ENCODE measurements around the gene CTCFL. TPM values are rescaled to one million over a fixed set of nuclear protein-coding genes. Genes with fewer than 3 reads are reported as not detected.

The CTCFL gene
- total RNA-seq, 1 donor from 2014 or later: not detected

- no peak for DNase-seq
Measured at GRCh38 chr20:57559658-57560553, 35.0 kb upstream of the CTCFL start.

GRCh38 chr20:57559289-57559634 is 34.3 kb upstream of the CTCFL start:
- DNase-seq: no peak

GRCh38 chr20:57558614-57559288 is 33.8 kb upstream of the CTCFL start:
- no peak for DNase-seq

GRCh38 chr20:57557926-57558613 is 33.1 kb upstream of the CTCFL start:
- no peak for DNase-seq

- no peak for DNase-seq
Measured at GRCh38 chr20:57556980-57557274, 32.0 kb upstream of the CTCFL start.

- DNase-seq: no peak
Measured at GRCh38 chr20:57555457-57556184, 30.7 kb upstream of the CTCFL start.

- DNase-seq: no peak
Measured at GRCh38 chr20:57553376-57554018, 28.6 kb upstream of the CTCFL start.

GRCh38 chr20:57552471-57552870 is 27.5 kb upstream of the CTCFL start:
- DNase-seq: no peak

- DNase-seq: peak; percentile 39
Measured at GRCh38 chr20:57548177-57549058, 23.5 kb upstream of the CTCFL start.

GRCh38 chr20:57546956-57547649 is 22.2 kb upstream of the CTCFL start:
- DNase-seq: no peak

GRCh38 chr20:57545927-57546662 is 21.2 kb upstream of the CTCFL start:
- DNase-seq: no peak

- DNase-seq: no peak
Measured at GRCh38 chr20:57544838-57545564, 20.1 kb upstream of the CTCFL start.

GRCh38 chr20:57543754-57544153 is 18.8 kb upstream of the CTCFL start:
- DNase-seq: no peak

- DNase-seq: no peak
Measured at GRCh38 chr20:57540890-57541580, 16.1 kb upstream of the CTCFL start.

- no peak for DNase-seq
Measured at GRCh38 chr20:57539889-57540288, 14.9 kb upstream of the CTCFL start.

GRCh38 chr20:57537822-57538221 is 12.9 kb upstream of the CTCFL start:
- no peak for DNase-seq

GRCh38 chr20:57536771-57537724 is 12.1 kb upstream of the CTCFL start:
- no peak for DNase-seq
